HepG2 (cell line): ENCODE results near the gene CDT1. TPM values are rescaled to one million over a fixed set of nuclear protein-coding genes. Genes with fewer than 3 reads are reported as not detected.

ENCODE experiments used
- AGO2 ChIP-seq: fragments of 200-400 bp; formaldehyde crosslinking; optimal IDR thresholded peaks from 2 replicates; pipeline ENCODE3; 2017; ENCODE audit warnings: mild to moderate bottlenecking, low read depth, low read length, moderate library complexity
- GRHL1 ChIP-seq: sonication (generic); formaldehyde crosslinking; conservative IDR thresholded peaks from 2 replicates; pipeline ENCODE4 v1.8.0; 2022; ENCODE audit warnings: missing genetic modification reagents
- IRF1 ChIP-seq: sonication (generic); formaldehyde crosslinking; IDR thresholded peaks from 2 replicates; pipeline ENCODE4 v1.4.0; 2020; ENCODE audit warnings: low read depth, mild to moderate bottlenecking, missing genetic modification reagents
- KDM6A ChIP-seq: IDR thresholded peaks from 2 replicates; pipeline ENCODE4 v1.6.1; 2016; ENCODE audit warnings: low read depth
- RARG ChIP-seq: sonication (generic); formaldehyde crosslinking; IDR thresholded peaks from 2 replicates; pipeline ENCODE4 v1.4.0; 2020; ENCODE audit warnings: low read depth, mild to moderate bottlenecking, missing genetic modification reagents
- SIN3A ChIP-seq: IDR thresholded peaks from 2 replicates; pipeline ENCODE4 v1.6.1; 2011; ENCODE audit warnings: low read depth, mild to moderate bottlenecking, control low read depth, low read length, borderline replicate concordance
- THAP11 ChIP-seq: IDR thresholded peaks from 2 replicates; pipeline ENCODE4 v1.6.1; 2016; ENCODE audit warnings: missing biosample characterization, missing genetic modification reagents
- TP53 ChIP-seq: sonication (generic); formaldehyde crosslinking; conservative IDR thresholded peaks from 2 replicates; pipeline ENCODE4 v1.4.0; 2020; ENCODE audit warnings: missing genetic modification reagents
- U2AF1 ChIP-seq: fragments of 200-400 bp; formaldehyde crosslinking; optimal IDR thresholded peaks from 2 replicates; pipeline ENCODE3; 2017; ENCODE audit warnings: mild to moderate bottlenecking, low read depth, low read length
- ZBTB44 ChIP-seq: sonication (generic); formaldehyde crosslinking; IDR thresholded peaks from 2 replicates; pipeline ENCODE4 v1.4.0; 2020; ENCODE audit warnings: missing genetic modification reagents
- ZNF414 ChIP-seq: sonication (generic); formaldehyde crosslinking; IDR thresholded peaks from 2 replicates; pipeline ENCODE4 v1.5.0; 2020; ENCODE audit warnings: missing genetic modification reagents
- ZNF746 ChIP-seq: sonication (generic); formaldehyde crosslinking; IDR thresholded peaks from 2 replicates; pipeline ENCODE4 v1.8.0; 2022; ENCODE audit warnings: mild to moderate bottlenecking, missing genetic modification reagents
- ZNF878 ChIP-seq: sonication (generic); formaldehyde crosslinking; IDR thresholded peaks from 2 replicates; pipeline ENCODE4 v1.8.1; 2023; ENCODE audit warnings: mild to moderate bottlenecking, missing genetic modification reagents, moderate library complexity
- polyA plus RNA-seq, 8 experiments: library from polyadenylated mRNA; depleted of rRNA in 3 of 8; stranded (reverse) in 7 of 8; unstranded in 1 of 8; fragments of >200 nt; fragmentation: Illumina TruSeq in 4 of 8; extraction: Trizol in 4 of 8; gene quantifications; 2 replicates each; pipeline versions ENCODE4 v1.2.1 to v1.2.3, GENCODE V29; 2011 to 2016; ENCODE audit warnings: low read depth in 4 of 8, missing spikeins in 1 of 8, mixed read lengths in 1 of 8; ENCODE audit not compliant: insufficient read depth in 1 of 8
- total RNA-seq, 5 experiments: library from RNA; depleted of rRNA; stranded (reverse); fragments of >200 nt; fragmentation: Illumina TruSeq; extraction: Trizol; gene quantifications; 2 replicates each; pipeline ENCODE4 v1.2.3, GENCODE V29; 2016; ENCODE audit warnings: low read depth in 1 of 5
- TF ChIP-seq, protein P1 (sequence below): sonication (generic); formaldehyde crosslinking; IDR thresholded peaks from 2 replicates; pipeline ENCODE4 v1.9.0; 2021; ENCODE audit warnings: missing genetic modification reagents, borderline replicate concordance
- TF ChIP-seq, protein P2 (sequence below): sonication (generic); formaldehyde crosslinking; conservative IDR thresholded peaks from 2 replicates; pipeline ENCODE4 v1.8.0; 2022; ENCODE audit warnings: mild to moderate bottlenecking, moderate library complexity, missing genetic modification reagents
- TF ChIP-seq, protein P3 (sequence below): fragments of 450-650 bp; IDR thresholded peaks from 2 replicates; pipeline ENCODE4 v1.6.1; 2016

CDT1 gene
- total and polyA plus RNA-seq, 2 of the 13 experiments (the other 11 are each of a cell fraction or from before 2014, with no cell fraction given) = 23.1 to 23.8 TPM

GRCh38 chr16:88810912-88811768 lies 7.6 kb downstream of the CDT1 start (continued):
- TF ChIP-seq ZNF414 (CRISPR knock-in tag) = no peak
- TF ChIP-seq RARG (CRISPR knock-in tag) = peak; percentile 84; the same call in 1 of the 2 replicates
- no peak for TF ChIP-seq TP53 (CRISPR knock-in tag)
- TF ChIP-seq, protein P1, sequence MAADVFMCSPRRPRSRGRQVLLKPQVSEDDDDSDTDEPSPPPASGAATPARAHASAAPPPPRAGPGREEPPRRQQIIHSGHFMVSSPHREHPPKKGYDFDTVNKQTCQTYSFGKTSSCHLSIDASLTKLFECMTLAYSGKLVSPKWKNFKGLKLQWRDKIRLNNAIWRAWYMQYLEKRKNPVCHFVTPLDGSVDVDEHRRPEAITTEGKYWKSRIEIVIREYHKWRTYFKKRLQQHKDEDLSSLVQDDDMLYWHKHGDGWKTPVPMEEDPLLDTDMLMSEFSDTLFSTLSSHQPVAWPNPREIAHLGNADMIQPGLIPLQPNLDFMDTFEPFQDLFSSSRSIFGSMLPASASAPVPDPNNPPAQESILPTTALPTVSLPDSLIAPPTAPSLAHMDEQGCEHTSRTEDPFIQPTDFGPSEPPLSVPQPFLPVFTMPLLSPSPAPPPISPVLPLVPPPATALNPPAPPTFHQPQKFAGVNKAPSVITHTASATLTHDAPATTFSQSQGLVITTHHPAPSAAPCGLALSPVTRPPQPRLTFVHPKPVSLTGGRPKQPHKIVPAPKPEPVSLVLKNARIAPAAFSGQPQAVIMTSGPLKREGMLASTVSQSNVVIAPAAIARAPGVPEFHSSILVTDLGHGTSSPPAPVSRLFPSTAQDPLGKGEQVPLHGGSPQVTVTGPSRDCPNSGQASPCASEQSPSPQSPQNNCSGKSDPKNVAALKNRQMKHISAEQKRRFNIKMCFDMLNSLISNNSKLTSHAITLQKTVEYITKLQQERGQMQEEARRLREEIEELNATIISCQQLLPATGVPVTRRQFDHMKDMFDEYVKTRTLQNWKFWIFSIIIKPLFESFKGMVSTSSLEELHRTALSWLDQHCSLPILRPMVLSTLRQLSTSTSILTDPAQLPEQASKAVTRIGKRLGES (CRISPR knock-in tag) = peak; percentile 91; the same call in 1 of the 2 replicates
- peak; percentile 97 for TF ChIP-seq AGO2
- TF ChIP-seq ZBTB44 = 0 out of 2 replicates have a peak, but pooled peaks have one; percentile 77
- no peak for TF ChIP-seq IRF1 (CRISPR knock-in tag)
- peak; percentile 65 for TF ChIP-seq THAP11 (CRISPR knock-in tag)
- TF ChIP-seq ZNF878 = peak; percentile 75; the same call in 1 of the 2 replicates
- TF ChIP-seq, protein P2, sequence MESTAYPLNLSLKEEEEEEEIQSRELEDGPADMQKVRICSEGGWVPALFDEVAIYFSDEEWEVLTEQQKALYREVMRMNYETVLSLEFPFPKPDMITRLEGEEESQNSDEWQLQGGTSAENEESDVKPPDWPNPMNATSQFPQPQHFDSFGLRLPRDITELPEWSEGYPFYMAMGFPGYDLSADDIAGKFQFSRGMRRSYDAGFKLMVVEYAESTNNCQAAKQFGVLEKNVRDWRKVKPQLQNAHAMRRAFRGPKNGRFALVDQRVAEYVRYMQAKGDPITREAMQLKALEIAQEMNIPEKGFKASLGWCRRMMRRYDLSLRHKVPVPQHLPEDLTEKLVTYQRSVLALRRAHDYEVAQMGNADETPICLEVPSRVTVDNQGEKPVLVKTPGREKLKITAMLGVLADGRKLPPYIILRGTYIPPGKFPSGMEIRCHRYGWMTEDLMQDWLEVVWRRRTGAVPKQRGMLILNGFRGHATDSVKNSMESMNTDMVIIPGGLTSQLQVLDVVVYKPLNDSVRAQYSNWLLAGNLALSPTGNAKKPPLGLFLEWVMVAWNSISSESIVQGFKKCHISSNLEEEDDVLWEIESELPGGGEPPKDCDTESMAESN (CRISPR knock-in tag) = no peak
- TF ChIP-seq SIN3A = peak; percentile 78; the same call in 1 of the 2 replicates
- no peak for TF ChIP-seq U2AF1
- peak; percentile 8; the same call in 1 of the 2 replicates for TF ChIP-seq ZNF746 (CRISPR knock-in tag)
- TF ChIP-seq GRHL1 = no peak
- TF ChIP-seq, protein P3, sequence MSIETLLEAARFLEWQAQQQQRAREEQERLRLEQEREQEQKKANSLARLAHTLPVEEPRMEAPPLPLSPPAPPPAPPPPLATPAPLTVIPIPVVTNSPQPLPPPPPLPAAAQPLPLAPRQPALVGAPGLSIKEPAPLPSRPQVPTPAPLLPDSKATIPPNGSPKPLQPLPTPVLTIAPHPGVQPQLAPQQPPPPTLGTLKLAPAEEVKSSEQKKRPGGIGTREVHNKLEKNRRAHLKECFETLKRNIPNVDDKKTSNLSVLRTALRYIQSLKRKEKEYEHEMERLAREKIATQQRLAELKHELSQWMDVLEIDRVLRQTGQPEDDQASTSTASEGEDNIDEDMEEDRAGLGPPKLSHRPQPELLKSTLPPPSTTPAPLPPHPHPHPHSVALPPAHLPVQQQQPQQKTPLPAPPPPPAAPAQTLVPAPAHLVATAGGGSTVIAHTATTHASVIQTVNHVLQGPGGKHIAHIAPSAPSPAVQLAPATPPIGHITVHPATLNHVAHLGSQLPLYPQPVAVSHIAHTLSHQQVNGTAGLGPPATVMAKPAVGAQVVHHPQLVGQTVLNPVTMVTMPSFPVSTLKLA = peak; percentile 31; the same call in 1 of the 2 replicates
- no peak for TF ChIP-seq KDM6A (CRISPR knock-in tag)
